Activated CD4-positive, alpha-beta T cell treated with anti-CD3 and anti-CD28 coated beads for 24 hours (primary cell): ENCODE measurements around the gene NFILZ.
A peak's percentile ranks its signal among the peaks of the same experiment; 100 is the strongest.

Experiments
- DNase-seq, 2 donors: peaks; one replicate each; pipeline ENCODE4 v3.0.0-alpha.2; 2020; ENCODE audit warnings: low read depth in 2 of 2

The NFILZ gene

GRCh38 chr19:8641908-8642547 is 11.6 kb downstream of the NFILZ start:
- DNase-seq, result peak in 1 of 2 donors; percentile 23

- DNase-seq, result no peak
Measured at GRCh38 chr19:8642561-8642960, 12.1 kb downstream of the NFILZ start.

GRCh38 chr19:8643860-8644653 is 13.6 kb downstream of the NFILZ start:
- DNase-seq, result no peak

GRCh38 chr19:8648240-8648639 is 17.8 kb downstream of the NFILZ start:
- DNase-seq, result no peak

GRCh38 chr19:8654591-8655339 is 24.3 kb downstream of the NFILZ start:
- DNase-seq, result peak; percentile 56 to 58

GRCh38 chr19:8655340-8655709 is 24.9 kb downstream of the NFILZ start:
- no peak for DNase-seq

GRCh38 chr19:8657869-8658268 is 27.4 kb downstream of the NFILZ start:
- no peak for DNase-seq

GRCh38 chr19:8659905-8660304 is 29.5 kb downstream of the NFILZ start:
- no peak for DNase-seq

GRCh38 chr19:8662263-8662662 is 31.8 kb downstream of the NFILZ start:
- DNase-seq, result no peak

- peak in 1 of 2 donors; percentile 21 for DNase-seq
Measured at GRCh38 chr19:8663920-8664670, 33.7 kb downstream of the NFILZ start.

- no peak for DNase-seq
Measured at GRCh38 chr19:8664671-8665057, 34.2 kb downstream of the NFILZ start.

GRCh38 chr19:8665468-8666213 is 35.2 kb downstream of the NFILZ start:
- DNase-seq, result no peak

GRCh38 chr19:8666814-8667405 is 36.5 kb downstream of the NFILZ start:
- no peak for DNase-seq

- DNase-seq, result no peak
Measured at GRCh38 chr19:8673276-8673891, 43.0 kb downstream of the NFILZ start.

- DNase-seq, result no peak
Measured at GRCh38 chr19:8675066-8675465, 44.6 kb downstream of the NFILZ start.

- DNase-seq, result no peak
Measured at GRCh38 chr19:8678244-8678807, 47.9 kb downstream of the NFILZ start.
